MCF 10A (cell line): ENCODE data around the gene DHX35. TPM values are rescaled to one million over a fixed set of nuclear protein-coding genes. Genes with fewer than 3 reads are reported as not detected.

Source experiments
- BruUV-seq: library from RNA; stranded (reverse); fragments of 400-500 nt; replicated peaks from 2 replicates; lab custom pipeline; 2021; lab: Mats Ljungman, UMichigan
- CTCF ChIA-PET: fragments of 300-600 bp; sonication (Branson Sonifier 250); formaldehyde crosslinking; extraction: SDS; loops from one replicate; lab custom pipeline; 2021; ENCODE audit warnings: antibody characterized with exemption, inconsistent platforms; lab: Yijun Ruan, JAX
- POLR2A ChIA-PET: fragments of 300-600, 350-650 bp; sonication (Branson Sonifier 250); formaldehyde crosslinking; extraction: SDS; loops from one replicate; lab custom pipeline; 2020; ENCODE audit warnings: antibody characterized with exemption, inconsistent platforms; lab: Yijun Ruan, JAX
- DNase-seq: peaks from one replicate; pipeline ENCODE4 v3.0.0-alpha.2; 2018; ENCODE audit not compliant: unreplicated experiment
- H3K27ac Mint-ChIP-seq: one replicate; pipeline ENCODE4 v1.8.0; 2022; ENCODE audit warnings: mild to moderate bottlenecking, low read depth, mixed read lengths; ENCODE audit not compliant: unreplicated experiment
- H3K27me3 Mint-ChIP-seq: one replicate; pipeline ENCODE4 v1.8.0; 2022; ENCODE audit warnings: mixed read lengths; ENCODE audit not compliant: insufficient read depth, unreplicated experiment
- H3K36me3 Mint-ChIP-seq: one replicate; pipeline ENCODE4 v1.8.0; 2022; ENCODE audit warnings: mild to moderate bottlenecking, moderate library complexity, mixed read lengths; ENCODE audit not compliant: insufficient read depth, unreplicated experiment
- H3K4me1 Mint-ChIP-seq: one replicate; pipeline ENCODE4 v1.8.0; 2022; ENCODE audit warnings: mixed read lengths; ENCODE audit not compliant: insufficient read depth, unreplicated experiment
- H3K4me3 Mint-ChIP-seq: one replicate; pipeline ENCODE4 v1.8.0; 2022; ENCODE audit warnings: mild to moderate bottlenecking, moderate library complexity, mixed read lengths; ENCODE audit not compliant: unreplicated experiment
- H3K9me3 Mint-ChIP-seq: one replicate; pipeline ENCODE4 v1.8.0; 2022; ENCODE audit warnings: mixed read lengths; ENCODE audit not compliant: unreplicated experiment
- intact Hi-C: fragments of 100-400 bp; cut with micrococcal nuclease; formaldehyde crosslinking; loops from 2 replicates; pipeline ENCODE4 v1.14.1; 2022
- total RNA-seq: library from RNA; stranded (reverse); gene quantifications from 2 replicates; pipeline ENCODE4 v1.2.3, GENCODE V29; 2022
- TF ChIP-seq, protein P1 (sequence below): fragments of 200-600 bp; IDR thresholded peaks from one replicate; pipeline ENCODE4 v1.8.0; 2022; ENCODE audit warnings: antibody characterized with exemption, mild to moderate bottlenecking; ENCODE audit not compliant: unreplicated experiment

DHX35 gene
- total RNA-seq, 1 experiment from 2014 or later = 7.8 TPM

DNA sequence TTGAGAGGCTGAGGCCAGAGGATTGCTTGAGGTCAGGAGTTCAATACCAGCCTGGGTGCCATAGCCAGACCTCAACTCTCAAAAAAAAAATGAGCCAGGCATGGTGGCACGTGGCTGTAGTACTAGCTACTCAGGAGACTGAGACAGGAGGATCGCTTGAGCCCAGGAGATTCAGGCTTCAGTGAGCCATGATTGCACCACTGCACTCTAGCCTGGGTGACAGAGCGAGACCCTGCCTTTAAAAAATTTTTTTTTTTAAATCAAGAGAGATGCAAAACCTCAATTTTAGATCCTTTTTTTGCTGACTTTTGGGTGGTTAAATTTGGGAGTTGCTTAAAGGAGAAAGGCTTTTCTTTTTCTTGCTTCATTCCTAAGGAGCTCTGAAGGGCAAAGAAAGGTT lies 70.9 kb downstream of the DHX35 start:
- ChIA-PET POLR2A (no interaction called here), CTCF (interaction anchor here (0.7 to 2.8 kb wide), 3 partner anchors 16 to 924 kb away, joined by 3 to 13 read pairs (median 4); no protein-coding TSS in a partner anchor)
- BruUV-seq = no TSS peak
- no peaks in the 10 kb centered on the region for H3K9me3 Mint-ChIP-seq
- H3K27me3 Mint-ChIP-seq = no peaks in the 10 kb centered on the region
- intact Hi-C loops = no loop called here
- peaks cover 58% of the 10 kb centered on the region for H3K36me3 Mint-ChIP-seq
- H3K4me3 Mint-ChIP-seq = no peak overlapping the region
- DNase-seq = no peak
- H3K27ac Mint-ChIP-seq = no peak overlapping the region
- TF ChIP-seq, protein P1, sequence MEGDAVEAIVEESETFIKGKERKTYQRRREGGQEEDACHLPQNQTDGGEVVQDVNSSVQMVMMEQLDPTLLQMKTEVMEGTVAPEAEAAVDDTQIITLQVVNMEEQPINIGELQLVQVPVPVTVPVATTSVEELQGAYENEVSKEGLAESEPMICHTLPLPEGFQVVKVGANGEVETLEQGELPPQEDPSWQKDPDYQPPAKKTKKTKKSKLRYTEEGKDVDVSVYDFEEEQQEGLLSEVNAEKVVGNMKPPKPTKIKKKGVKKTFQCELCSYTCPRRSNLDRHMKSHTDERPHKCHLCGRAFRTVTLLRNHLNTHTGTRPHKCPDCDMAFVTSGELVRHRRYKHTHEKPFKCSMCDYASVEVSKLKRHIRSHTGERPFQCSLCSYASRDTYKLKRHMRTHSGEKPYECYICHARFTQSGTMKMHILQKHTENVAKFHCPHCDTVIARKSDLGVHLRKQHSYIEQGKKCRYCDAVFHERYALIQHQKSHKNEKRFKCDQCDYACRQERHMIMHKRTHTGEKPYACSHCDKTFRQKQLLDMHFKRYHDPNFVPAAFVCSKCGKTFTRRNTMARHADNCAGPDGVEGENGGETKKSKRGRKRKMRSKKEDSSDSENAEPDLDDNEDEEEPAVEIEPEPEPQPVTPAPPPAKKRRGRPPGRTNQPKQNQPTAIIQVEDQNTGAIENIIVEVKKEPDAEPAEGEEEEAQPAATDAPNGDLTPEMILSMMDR = no peak
- peaks cover 11% of the 10 kb centered on the region for H3K4me1 Mint-ChIP-seq

GRCh38 chr20:39036011-39036410 lies 73.9 kb downstream of the DHX35 start:
- peaks cover 62% of the 10 kb centered on the region for H3K36me3 Mint-ChIP-seq
- H3K27me3 Mint-ChIP-seq = no peaks in the 10 kb centered on the region
- H3K4me1 Mint-ChIP-seq = no peaks in the 10 kb centered on the region
- intact Hi-C loops = no loop called here
- no peaks in the 10 kb centered on the region for H3K9me3 Mint-ChIP-seq
- ChIA-PET CTCF (interaction anchor here (0.7 to 6.3 kb wide), 9 partner anchors 13 to 1929 kb away, joined by 3 to 80 read pairs (median 3); no protein-coding TSS in a partner anchor), POLR2A (interaction anchor here (0.7 kb wide), 1 partner anchor 73 kb away, joined by 3 read pairs; no protein-coding TSS in a partner anchor)
- no TSS peak for BruUV-seq
- TF ChIP-seq, protein P1 = no peak
- no peak overlapping the region for H3K4me3 Mint-ChIP-seq
- H3K27ac Mint-ChIP-seq = no peak overlapping the region
- no peak for DNase-seq

DNA sequence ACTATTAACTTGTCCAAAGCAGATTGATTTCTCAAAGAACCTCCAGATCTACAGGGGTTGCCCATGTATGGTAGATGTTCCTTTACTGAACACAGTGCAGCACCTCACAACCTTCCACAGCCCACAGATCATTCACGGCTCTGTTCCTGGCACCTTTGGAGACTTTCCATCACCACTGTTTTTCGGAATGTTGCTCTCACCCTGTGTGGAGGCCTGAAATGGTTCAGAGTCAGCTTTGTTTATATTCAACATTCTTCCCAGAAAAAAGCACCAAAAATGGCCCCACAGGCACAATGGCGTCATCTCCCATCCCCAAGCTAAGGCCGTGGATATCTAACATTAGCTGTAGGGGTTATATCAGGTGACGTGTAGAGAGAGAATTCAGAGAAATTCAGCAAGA lies 74.7 kb downstream of the DHX35 start:
- TF ChIP-seq, protein P1 = no peak
- no peaks in the 10 kb centered on the region for H3K4me1 Mint-ChIP-seq
- H3K4me3 Mint-ChIP-seq = no peak overlapping the region
- CTCF ChIA-PET = interaction anchor here (0.7 to 6.3 kb wide), 5 partner anchors 12 to 1928 kb away, joined by 3 to 80 read pairs (median 5); no protein-coding TSS in a partner anchor
- no peak for DNase-seq
- H3K27me3 Mint-ChIP-seq = no peaks in the 10 kb centered on the region
- POLR2A ChIA-PET = interaction anchor here (0.8 kb wide), 1 partner anchor 42 kb away, joined by 3 read pairs; no protein-coding TSS in a partner anchor
- no peak overlapping the region for H3K27ac Mint-ChIP-seq
- H3K9me3 Mint-ChIP-seq = no peaks in the 10 kb centered on the region
- intact Hi-C loops = no loop called here
- BruUV-seq = no TSS peak
- peaks cover 65% of the 10 kb centered on the region for H3K36me3 Mint-ChIP-seq

DNA sequence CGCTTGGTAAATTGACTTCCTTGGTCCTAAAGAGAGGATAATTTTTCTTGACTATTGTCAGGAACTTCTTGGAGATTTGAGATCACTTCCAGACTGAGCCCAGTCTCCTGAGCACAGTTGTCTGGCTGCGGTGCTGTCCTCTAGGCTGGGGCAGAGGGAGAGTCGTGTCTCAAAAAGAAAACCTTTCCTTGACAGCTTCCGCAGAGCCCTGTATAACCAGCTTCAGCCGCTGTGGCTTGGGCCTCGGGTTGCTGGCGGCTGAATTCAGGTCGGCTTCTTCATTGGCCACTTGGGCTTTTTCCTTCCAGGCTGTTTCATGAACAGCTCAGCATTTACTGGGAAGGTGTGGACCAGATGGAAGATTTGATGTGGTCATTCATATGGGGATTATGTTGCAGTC lies 75.9 kb downstream of the DHX35 start:
- POLR2A ChIA-PET = interaction anchor here (0.6 to 0.7 kb wide), 2 partner anchors 23 to 56 kb away, joined by 3 read pairs; no protein-coding TSS in a partner anchor
- no peak overlapping the region for H3K27ac Mint-ChIP-seq
- intact Hi-C loops = no loop called here

More for the DNA sequence above, 75.9 kb downstream of the DHX35 start:
- DNase-seq = no peak
- peaks cover 63% of the 10 kb centered on the region for H3K36me3 Mint-ChIP-seq
- TF ChIP-seq, protein P1 = no peak
- no peaks in the 10 kb centered on the region for H3K27me3 Mint-ChIP-seq
- CTCF ChIA-PET = interaction anchor here (0.6 to 6.3 kb wide), 7 partner anchors 9 to 155 kb away, joined by 3 to 80 read pairs (median 4); no protein-coding TSS in a partner anchor
- H3K4me1 Mint-ChIP-seq = peaks cover 10% of the 10 kb centered on the region
- H3K4me3 Mint-ChIP-seq = no peak overlapping the region
- BruUV-seq = no TSS peak
- H3K9me3 Mint-ChIP-seq = no peaks in the 10 kb centered on the region
